SK-N-SH (cell line): Measurements from ENCODE around the gene FRY.

Source experiments
- CHD2 ChIP-seq: fragments of 150-350 bp; IDR thresholded peaks from 2 replicates; pipeline ENCODE4 v1.6.1; 2018; ENCODE audit warnings: low read length; ENCODE audit not compliant: partially characterized antibody
- EP300 ChIP-seq, 2 experiments: IDR thresholded peaks; 2 replicates each; pipeline versions ENCODE4 v1.4.0 to v1.6.1; 2012; ENCODE audit warnings: borderline replicate concordance in 1 of 2, low read depth in 1 of 2, low read length in 1 of 2
- EZH2phosphoT487 ChIP-seq: fragments of 200-600 bp; sonication (generic); IDR thresholded peaks from 2 replicates; pipeline ENCODE4 v1.6.1; 2017; ENCODE audit warnings: low read depth, mixed run types, mild to moderate bottlenecking, antibody characterized with exemption, moderate library complexity, borderline replicate concordance
- FOXJ3 ChIP-seq: sonication (generic); formaldehyde crosslinking; IDR thresholded peaks from 2 replicates; pipeline ENCODE4 v1.5.1; 2020; ENCODE audit warnings: mild to moderate bottlenecking, missing genetic modification reagents
- FOXM1 ChIP-seq: IDR thresholded peaks from 2 replicates; pipeline ENCODE4 v1.4.0; 2012; ENCODE audit warnings: low read depth, mild to moderate bottlenecking
- GATA2 ChIP-seq: sonication (generic); formaldehyde crosslinking; IDR thresholded peaks from 2 replicates; pipeline ENCODE4 v1.5.0; 2020; ENCODE audit warnings: mild to moderate bottlenecking, missing genetic modification reagents
- POLR2AphosphoS5 ChIP-seq: IDR thresholded peaks from 2 replicates; pipeline ENCODE4 v1.6.1; 2012; ENCODE audit warnings: low read depth, low read length
- RAD21 ChIP-seq: IDR thresholded peaks from 2 replicates; pipeline ENCODE4 v1.6.1; 2012; ENCODE audit warnings: mild to moderate bottlenecking, low read length
- TAF1 ChIP-seq: IDR thresholded peaks from 2 replicates; pipeline ENCODE4 v1.6.1; 2012; ENCODE audit warnings: low read depth, mild to moderate bottlenecking, low read length, moderate library complexity, borderline replicate concordance
- TF ChIP-seq, protein P1 (sequence below): fragments of 200-600 bp; sonication (generic); IDR thresholded peaks from 2 replicates; pipeline ENCODE4 v1.6.1; 2017; ENCODE audit warnings: antibody characterized with exemption, mild to moderate bottlenecking, moderate library complexity
- TF ChIP-seq, protein P2 (sequence below): IDR thresholded peaks from 2 replicates; pipeline ENCODE4 v1.4.0; 2012; ENCODE audit warnings: low read depth, borderline replicate concordance
- TF ChIP-seq, protein P3 (sequence below): IDR thresholded peaks from 2 replicates; pipeline ENCODE4; 2012

DNA sequence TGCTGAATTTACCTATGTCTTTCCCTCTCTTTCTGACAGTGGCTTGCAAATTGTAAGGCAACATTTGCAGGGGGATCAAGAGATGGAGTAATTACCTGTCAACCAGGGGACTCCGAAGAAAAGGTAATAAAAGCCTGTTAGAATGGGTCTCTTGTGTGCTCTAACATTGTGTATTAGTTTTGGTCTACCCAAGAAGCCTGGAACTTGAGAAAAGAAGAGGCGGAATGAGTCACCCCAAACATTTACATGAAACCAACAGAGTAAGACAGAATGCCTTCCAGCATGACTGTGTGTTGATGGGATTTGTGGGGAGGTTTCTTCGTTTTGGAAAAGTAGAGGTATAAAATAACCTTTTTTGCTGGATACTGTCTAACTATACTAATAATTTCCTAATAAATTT, 246.9 kb downstream of the FRY start:
- TF ChIP-seq, protein P1, sequence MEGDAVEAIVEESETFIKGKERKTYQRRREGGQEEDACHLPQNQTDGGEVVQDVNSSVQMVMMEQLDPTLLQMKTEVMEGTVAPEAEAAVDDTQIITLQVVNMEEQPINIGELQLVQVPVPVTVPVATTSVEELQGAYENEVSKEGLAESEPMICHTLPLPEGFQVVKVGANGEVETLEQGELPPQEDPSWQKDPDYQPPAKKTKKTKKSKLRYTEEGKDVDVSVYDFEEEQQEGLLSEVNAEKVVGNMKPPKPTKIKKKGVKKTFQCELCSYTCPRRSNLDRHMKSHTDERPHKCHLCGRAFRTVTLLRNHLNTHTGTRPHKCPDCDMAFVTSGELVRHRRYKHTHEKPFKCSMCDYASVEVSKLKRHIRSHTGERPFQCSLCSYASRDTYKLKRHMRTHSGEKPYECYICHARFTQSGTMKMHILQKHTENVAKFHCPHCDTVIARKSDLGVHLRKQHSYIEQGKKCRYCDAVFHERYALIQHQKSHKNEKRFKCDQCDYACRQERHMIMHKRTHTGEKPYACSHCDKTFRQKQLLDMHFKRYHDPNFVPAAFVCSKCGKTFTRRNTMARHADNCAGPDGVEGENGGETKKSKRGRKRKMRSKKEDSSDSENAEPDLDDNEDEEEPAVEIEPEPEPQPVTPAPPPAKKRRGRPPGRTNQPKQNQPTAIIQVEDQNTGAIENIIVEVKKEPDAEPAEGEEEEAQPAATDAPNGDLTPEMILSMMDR = no peak
- TF ChIP-seq TAF1 = no peak
- TF ChIP-seq POLR2AphosphoS5 = no peak
- no peak for TF ChIP-seq CHD2
- no peak for TF ChIP-seq EP300 (IDR thresholded peaks at IDR 0.05; ENCODE audit: borderline replicate concordance in 1 of 2, low read depth in 1 of 2, low read length in 1 of 2)
- TF ChIP-seq EZH2phosphoT487 = no peak
- TF ChIP-seq RAD21 = no peak
- TF ChIP-seq FOXJ3 (CRISPR knock-in tag) = no peak
- TF ChIP-seq, protein P2, sequence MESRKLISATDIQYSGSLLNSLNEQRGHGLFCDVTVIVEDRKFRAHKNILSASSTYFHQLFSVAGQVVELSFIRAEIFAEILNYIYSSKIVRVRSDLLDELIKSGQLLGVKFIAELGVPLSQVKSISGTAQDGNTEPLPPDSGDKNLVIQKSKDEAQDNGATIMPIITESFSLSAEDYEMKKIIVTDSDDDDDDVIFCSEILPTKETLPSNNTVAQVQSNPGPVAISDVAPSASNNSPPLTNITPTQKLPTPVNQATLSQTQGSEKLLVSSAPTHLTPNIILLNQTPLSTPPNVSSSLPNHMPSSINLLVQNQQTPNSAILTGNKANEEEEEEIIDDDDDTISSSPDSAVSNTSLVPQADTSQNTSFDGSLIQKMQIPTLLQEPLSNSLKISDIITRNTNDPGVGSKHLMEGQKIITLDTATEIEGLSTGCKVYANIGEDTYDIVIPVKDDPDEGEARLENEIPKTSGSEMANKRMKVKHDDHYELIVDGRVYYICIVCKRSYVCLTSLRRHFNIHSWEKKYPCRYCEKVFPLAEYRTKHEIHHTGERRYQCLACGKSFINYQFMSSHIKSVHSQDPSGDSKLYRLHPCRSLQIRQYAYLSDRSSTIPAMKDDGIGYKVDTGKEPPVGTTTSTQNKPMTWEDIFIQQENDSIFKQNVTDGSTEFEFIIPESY = no peak
- no peak for TF ChIP-seq GATA2
- TF ChIP-seq FOXM1 = no peak
- TF ChIP-seq, protein P3, sequence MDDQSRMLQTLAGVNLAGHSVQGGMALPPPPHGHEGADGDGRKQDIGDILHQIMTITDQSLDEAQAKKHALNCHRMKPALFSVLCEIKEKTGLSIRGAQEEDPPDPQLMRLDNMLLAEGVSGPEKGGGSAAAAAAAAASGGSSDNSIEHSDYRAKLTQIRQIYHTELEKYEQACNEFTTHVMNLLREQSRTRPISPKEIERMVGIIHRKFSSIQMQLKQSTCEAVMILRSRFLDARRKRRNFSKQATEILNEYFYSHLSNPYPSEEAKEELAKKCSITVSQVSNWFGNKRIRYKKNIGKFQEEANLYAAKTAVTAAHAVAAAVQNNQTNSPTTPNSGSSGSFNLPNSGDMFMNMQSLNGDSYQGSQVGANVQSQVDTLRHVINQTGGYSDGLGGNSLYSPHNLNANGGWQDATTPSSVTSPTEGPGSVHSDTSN = no peak
